Trophoblast cell (in vitro differentiated cells and primary cell): Measurements from ENCODE around the gene GYPC.
A peak's percentile ranks its signal among the peaks of the same experiment; 100 is the strongest.
"Not testable (repeated sequence)": the region's sequence is repeated elsewhere in the genome, so short reads cannot be mapped to it uniquely, and the experiment has no call there.

ENCODE experiments used
- DNase-seq, 2 donors: peaks; one replicate each; pipeline ENCODE4 v3.0.0-alpha.2; 2016
- H2AFZ ChIP-seq: 2 replicates; pipeline ENCODE4 v1.6.1; 2013; ENCODE audit warnings: low read length, moderate library complexity, mild to moderate bottlenecking; ENCODE audit not compliant: insufficient read depth, poor library complexity
- H2AK5ac ChIP-seq: 2 replicates; pipeline ENCODE4 v1.6.1; 2013; ENCODE audit warnings: mild to moderate bottlenecking, low read length
- H2BK120ac ChIP-seq: 2 replicates; pipeline ENCODE4 v1.6.1; 2013; ENCODE audit warnings: low read length, mild to moderate bottlenecking, moderate library complexity; ENCODE audit not compliant: insufficient read depth, poor library complexity
- H2BK12ac ChIP-seq: 2 replicates; pipeline ENCODE4 v1.6.1; 2013; ENCODE audit warnings: mild to moderate bottlenecking, low read length, moderate library complexity
- H2BK5ac ChIP-seq: 2 replicates; pipeline ENCODE4 v1.6.1; 2013; ENCODE audit warnings: low read length, low read depth, moderate library complexity, mild to moderate bottlenecking; ENCODE audit not compliant: poor library complexity
- H3K14ac ChIP-seq: 2 replicates; pipeline ENCODE4 v1.6.1; 2013; ENCODE audit warnings: mild to moderate bottlenecking, low read length
- H3K18ac ChIP-seq: 2 replicates; pipeline ENCODE4 v1.6.1; 2013; ENCODE audit warnings: mild to moderate bottlenecking, low read length
- H3K23ac ChIP-seq: 2 replicates; pipeline ENCODE4 v1.6.1; 2013; ENCODE audit warnings: low read length
- H3K27ac ChIP-seq: 2 replicates; pipeline ENCODE4 v1.5.1; 2013; ENCODE audit warnings: low read depth, mild to moderate bottlenecking, inconsistent platforms, low read length, moderate library complexity
- H3K27me3 ChIP-seq: 2 replicates; pipeline ENCODE4 v1.6.1; 2013; ENCODE audit warnings: inconsistent platforms, mild to moderate bottlenecking, low read length, moderate library complexity; ENCODE audit not compliant: insufficient read depth
- H3K36me3 ChIP-seq, 2 experiments: 1 replicate in 1 of 2; 2 replicates in 1 of 2; pipeline ENCODE4 v1.6.1; 2013; ENCODE audit warnings: low read length in 2 of 2, mild to moderate bottlenecking in 2 of 2, moderate library complexity in 1 of 2; ENCODE audit not compliant: insufficient read depth in 2 of 2, control insufficient read depth in 1 of 2
- H3K4ac ChIP-seq: 2 replicates; pipeline ENCODE4 v1.6.1; 2013; ENCODE audit warnings: low read depth, mild to moderate bottlenecking, low read length, moderate library complexity
- H3K4me1 ChIP-seq, 2 experiments: 1 replicate in 1 of 2; 2 replicates in 1 of 2; pipeline ENCODE4 v1.6.1; 2013; ENCODE audit warnings: low read length in 2 of 2, mild to moderate bottlenecking in 2 of 2, moderate library complexity in 1 of 2; ENCODE audit not compliant: insufficient read depth in 2 of 2, control insufficient read depth in 1 of 2
- H3K4me2 ChIP-seq: 2 replicates; pipeline ENCODE4 v1.6.1; 2013; ENCODE audit warnings: inconsistent platforms, mild to moderate bottlenecking, low read length, moderate library complexity
- H3K4me3 ChIP-seq: 2 replicates; pipeline ENCODE4 v1.5.1; 2013; ENCODE audit warnings: mild to moderate bottlenecking, low read depth, low read length, inconsistent platforms
- H3K79me1 ChIP-seq: one replicate; pipeline ENCODE4 v1.6.1; 2013; ENCODE audit warnings: low read length
- H3K79me2 ChIP-seq: 2 replicates; pipeline ENCODE4 v1.6.1; 2013; ENCODE audit warnings: low read length, mild to moderate bottlenecking; ENCODE audit not compliant: control insufficient read depth, insufficient read depth, poor library complexity
- H3K9ac ChIP-seq: 2 replicates; pipeline ENCODE4 v1.6.1; 2013; ENCODE audit warnings: mild to moderate bottlenecking, low read length
- H3K9me3 ChIP-seq: 2 replicates; pipeline ENCODE4 v1.6.1; 2013; ENCODE audit warnings: low read depth, mild to moderate bottlenecking, control low read depth, inconsistent platforms, low read length; ENCODE audit not compliant: insufficient read depth
- H4K12ac ChIP-seq: 2 replicates; pipeline ENCODE4 v1.6.1; 2013; ENCODE audit warnings: low read depth, mild to moderate bottlenecking, low read length, moderate library complexity
- H4K8ac ChIP-seq: 2 replicates; pipeline ENCODE4 v1.6.1; 2013; ENCODE audit warnings: low read depth, mild to moderate bottlenecking, low read length, moderate library complexity
- H4K91ac ChIP-seq: one replicate; pipeline ENCODE4 v1.6.1; 2013; ENCODE audit warnings: low read depth, mild to moderate bottlenecking, low read length, moderate library complexity
- WGBS: extraction: QIAGEN DNeasy Blood & Tissue Kit; methylation state at CpG from one replicate; pipeline ENCODE4 v1.1.7; 2013; ENCODE audit warnings: missing lambda C conversion rate; ENCODE audit not compliant: insufficient read length, insufficient coverage; ENCODE audit errors: extremely low coverage; 5-methylcytosine and 5-hydroxymethylcytosine counted together

Gene GYPC

GRCh38 chr2:126644630-126645191 lies 11.2 kb upstream of the GYPC start:
- no peaks in the 10 kb centered on the region for H3K27me3 ChIP-seq
- no peak overlapping the region for H3K4me3 ChIP-seq
- peak in 1 of 2 donors; percentile 8 for DNase-seq
- no peaks in the 10 kb centered on the region for H3K4me1 ChIP-seq
- H3K27ac ChIP-seq: no peak overlapping the region
- no peak overlapping the region for H4K8ac ChIP-seq
- H3K14ac ChIP-seq: no peak overlapping the region
- H2BK12ac ChIP-seq: no peak overlapping the region
- H3K79me2 ChIP-seq: no peaks in the 10 kb centered on the region
- no peak overlapping the region for H2BK120ac ChIP-seq
- no peak overlapping the region for H3K18ac ChIP-seq
- no peak overlapping the region for H2AFZ ChIP-seq
- no peak overlapping the region for H2BK5ac ChIP-seq
- H3K4me2 ChIP-seq: no peak overlapping the region
- no CpG with 5 or more reads among the region's 2 CpGs for WGBS
- H4K91ac ChIP-seq: no peak overlapping the region
- no peak overlapping the region for H2AK5ac ChIP-seq
- H3K23ac ChIP-seq: no peak overlapping the region
- no peak overlapping the region for H3K9ac ChIP-seq
- H4K12ac ChIP-seq: no peak overlapping the region
- no peaks in the 10 kb centered on the region for H3K79me1 ChIP-seq
- no peak overlapping the region for H3K4ac ChIP-seq
- H3K9me3 ChIP-seq: no peaks in the 10 kb centered on the region
- H3K36me3 ChIP-seq: no peaks in the 10 kb centered on the region

GRCh38 chr2:126645211-126645618 lies 10.7 kb upstream of the GYPC start:
- Histone ChIP-seq H4K8ac (no peak overlapping the region), H4K91ac (no peak overlapping the region), H3K18ac (no peak overlapping the region), H3K79me1 (no peaks in the 10 kb centered on the region), H4K12ac (no peak overlapping the region), H3K27ac (no peak overlapping the region), H3K4ac (no peak overlapping the region), H3K27me3 (no peaks in the 10 kb centered on the region), H3K36me3 (no peaks in the 10 kb centered on the region), H2AK5ac (no peak overlapping the region), H3K4me3 (no peak overlapping the region), H3K9ac (no peak overlapping the region), H3K4me2 (no peak overlapping the region), H3K23ac (no peak overlapping the region), H2BK5ac (no peak overlapping the region), H2AFZ (no peak overlapping the region), H3K79me2 (no peaks in the 10 kb centered on the region), H3K4me1 (no peaks in the 10 kb centered on the region), H3K14ac (no peak overlapping the region), H2BK12ac (no peak overlapping the region), H3K9me3 (no peaks in the 10 kb centered on the region), H2BK120ac (no peak overlapping the region)
- WGBS: no CpG with 5 or more reads among the region's 1 CpG
- DNase-seq: no peak

- H2BK5ac ChIP-seq: no peak overlapping the region
- H3K18ac ChIP-seq: no peak overlapping the region
- H3K4me3 ChIP-seq: no peak overlapping the region
- H3K27me3 ChIP-seq: no peaks in the 10 kb centered on the region
- no peak overlapping the region for H3K9ac ChIP-seq
- H4K91ac ChIP-seq: no peak overlapping the region
- no peak overlapping the region for H2AK5ac ChIP-seq
- no peaks in the 10 kb centered on the region for H3K79me2 ChIP-seq
- H2AFZ ChIP-seq: no peak overlapping the region
- no peak overlapping the region for H3K4ac ChIP-seq
- H3K4me2 ChIP-seq: no peak overlapping the region
- no peaks in the 10 kb centered on the region for H3K79me1 ChIP-seq
- no peak overlapping the region for H3K23ac ChIP-seq
- no peaks in the 10 kb centered on the region for H3K36me3 ChIP-seq
- H2BK120ac ChIP-seq: no peak overlapping the region
- H3K4me1 ChIP-seq: no peaks in the 10 kb centered on the region
- DNase-seq: no peak
- no peak overlapping the region for H2BK12ac ChIP-seq
- H3K14ac ChIP-seq: no peak overlapping the region
- no peak overlapping the region for H4K12ac ChIP-seq
- H3K27ac ChIP-seq: no peak overlapping the region
- no peaks in the 10 kb centered on the region for H3K9me3 ChIP-seq
- H4K8ac ChIP-seq: no peak overlapping the region
- no CpG with 5 or more reads among the region's 3 CpGs for WGBS
Measured at GRCh38 chr2:126646026-126646425, 9.9 kb upstream of the GYPC start.

GRCh38 chr2:126647714-126648344 lies 8.1 kb upstream of the GYPC start:
- not testable (repeated sequence) for H3K4me1 ChIP-seq, H2AFZ ChIP-seq, H3K27me3 ChIP-seq, H3K18ac ChIP-seq, H3K36me3 ChIP-seq, H3K14ac ChIP-seq, H3K79me2 ChIP-seq, H3K9ac ChIP-seq, H2BK5ac ChIP-seq, DNase-seq, H2BK120ac ChIP-seq, H4K91ac ChIP-seq, H4K8ac ChIP-seq, H2BK12ac ChIP-seq, H3K79me1 ChIP-seq, H2AK5ac ChIP-seq, H4K12ac ChIP-seq, H3K9me3 ChIP-seq, H3K27ac ChIP-seq, H3K23ac ChIP-seq, H3K4me2 ChIP-seq, H3K4ac ChIP-seq
- WGBS: no CpG with 5 or more reads among the region's 1 CpG
- H3K4me3 ChIP-seq: peak overlapping the region; percentile 56
